ENCODE data around the gene TCF4.

DNA sequence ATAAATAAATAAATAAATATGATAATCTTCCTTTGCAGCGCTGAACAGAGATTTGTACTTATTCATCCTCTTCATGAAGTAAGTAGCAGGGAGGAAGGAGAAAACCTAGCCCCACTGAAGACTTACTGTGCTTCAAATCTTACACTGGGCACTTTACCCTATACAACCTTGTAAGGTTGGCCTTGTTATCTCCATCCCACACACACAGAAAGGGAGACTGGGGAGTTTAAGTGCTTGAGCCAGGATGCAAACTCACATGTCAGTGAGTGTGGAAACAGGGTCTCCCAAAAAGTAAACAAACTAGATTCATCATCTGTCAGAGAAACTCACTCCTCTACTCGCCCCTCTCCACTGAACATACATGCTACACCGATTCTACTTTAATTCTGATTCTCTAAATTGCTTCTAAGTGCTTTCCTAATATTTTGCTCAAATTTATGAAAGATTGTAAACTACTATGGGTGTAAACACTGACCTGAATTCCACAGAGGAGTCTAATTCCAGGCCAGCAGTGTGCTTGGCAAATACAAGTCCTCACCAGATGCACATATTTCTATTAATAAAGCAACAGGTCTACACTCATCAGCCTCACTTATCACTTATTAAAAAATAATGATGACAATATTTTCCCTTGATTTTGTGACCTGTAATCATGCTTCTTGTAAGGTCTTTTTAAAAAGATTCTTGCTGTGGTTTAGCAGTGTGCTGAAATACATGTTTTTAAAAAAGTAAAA is 155.5 kb downstream of the TCF4 start:
- TF ChIP-seq EZH2 (IDR thresholded peaks at IDR 0.05; ENCODE audit: borderline replicate concordance, insufficient read depth, low read depth, low read length, poor library complexity, severe bottlenecking): no peak
- TF ChIP-seq CTCF (IDR thresholded peaks at IDR 0.05): no peak

Measured in B cell (primary cell).